GM13976 (cell line): Measurements from ENCODE around the gene NADK2.

Source experiments
- DNase-seq: peaks from one replicate; pipeline ENCODE4 v3.0.0; 2012; ENCODE audit warnings: low spot score
- CTCF ChIP-seq: IDR thresholded peaks from 2 replicates; pipeline ENCODE4 v1.5.1; 2012; ENCODE audit warnings: borderline replicate concordance, mild to moderate bottlenecking; ENCODE audit not compliant: insufficient read depth; ENCODE audit errors: extremely low read depth, missing control alignments, control extremely low read depth
- in situ Hi-C: fragments of 300-500 bp; cut with MboI; formaldehyde crosslinking; loops from one replicate; pipeline ENCODE4 v1.12.0; 2022; ENCODE audit warnings: low sequenced_read_pairs, mixed read lengths, inconsistent platforms; ENCODE audit not compliant: unreplicated experiment

The NADK2 gene

DNA sequence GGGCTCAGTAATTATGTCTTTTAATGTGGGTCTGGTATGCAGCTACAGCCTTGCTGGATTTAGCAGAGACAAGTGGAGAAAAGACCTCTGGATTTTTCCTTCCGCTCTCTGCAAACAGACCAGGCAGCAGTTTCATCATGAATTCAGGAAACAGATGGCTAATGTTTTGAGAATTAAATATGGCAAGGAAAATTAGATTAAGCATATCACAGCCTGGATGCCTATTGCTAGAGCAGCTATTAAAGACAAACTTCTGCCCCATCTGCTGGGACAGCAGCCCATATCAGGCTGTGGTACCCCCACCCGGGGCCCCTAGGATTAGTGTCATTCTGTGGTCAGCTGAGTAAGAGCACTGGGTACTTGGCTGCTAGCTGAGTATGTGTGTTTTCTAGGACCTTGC lies 83.6 kb downstream of the NADK2 start:
- DNase-seq, result no peak
- TF ChIP-seq CTCF, result no peak
- in situ Hi-C loops, result no loop called here

DNA sequence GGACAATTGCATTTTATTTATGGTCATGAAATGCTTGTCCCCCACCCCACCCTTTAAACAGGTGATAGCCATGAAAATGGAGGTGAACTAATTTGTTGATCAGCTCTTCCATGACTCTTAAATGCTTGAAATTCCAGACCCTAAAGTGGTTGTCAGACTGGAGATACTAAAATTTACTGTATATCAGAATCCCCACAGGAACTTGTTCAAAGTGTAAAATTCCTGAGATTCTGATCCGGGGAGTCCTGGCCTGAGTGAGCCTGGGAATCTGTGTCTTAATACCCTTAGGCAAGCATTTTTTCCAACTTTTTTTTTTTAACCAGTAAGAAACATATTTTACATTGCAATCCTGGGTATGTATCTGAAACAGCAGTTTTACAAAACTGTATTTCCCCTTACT lies 85.1 kb downstream of the NADK2 start:
- no peak for TF ChIP-seq CTCF
- in situ Hi-C loops, result no loop called here
- DNase-seq, result no peak

- no peak for TF ChIP-seq CTCF
- DNase-seq, result no peak
- in situ Hi-C loops, result no loop called here
Measured at GRCh38 chr5:36156121-36156601, 85.6 kb downstream of the NADK2 start.

GRCh38 chr5:36155291-36155690 lies 86.4 kb downstream of the NADK2 start:
- TF ChIP-seq CTCF, result no peak
- DNase-seq, result no peak
- in situ Hi-C loops, result no loop called here

DNA sequence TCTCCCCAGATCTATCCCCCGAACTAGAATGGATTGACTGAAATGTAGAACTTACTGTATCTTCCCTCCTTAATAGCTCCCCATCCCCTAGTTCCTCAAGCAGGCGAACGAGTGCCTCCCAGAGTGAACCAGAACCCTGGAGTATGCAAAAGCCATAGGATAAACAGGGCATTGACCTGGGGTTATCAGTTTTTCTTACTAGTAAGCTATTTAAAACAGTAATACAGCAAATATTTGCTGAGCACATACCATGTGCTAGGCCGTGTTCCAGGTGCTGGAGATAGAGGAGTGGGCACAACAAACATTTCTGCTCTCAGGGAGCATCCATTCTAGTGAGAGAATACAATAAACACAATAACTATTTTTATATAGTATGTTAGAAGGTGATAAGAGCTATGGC lies 88.0 kb downstream of the NADK2 start:
- in situ Hi-C loops, result no loop called here
- TF ChIP-seq CTCF, result no peak
- DNase-seq, result no peak

GRCh38 chr5:36153298-36153677 lies 88.4 kb downstream of the NADK2 start:
- DNase-seq, result no peak
- in situ Hi-C loops, result no loop called here
- TF ChIP-seq CTCF, result no peak
